ENCODE results near the gene SKIC8. TPM values are rescaled to one million over a fixed set of nuclear protein-coding genes. Genes with fewer than 3 reads are reported as not detected.

The SKIC8 gene
- total and polyA plus RNA-seq, 2 experiments from 2014 or later = 60.6 to 70.2 TPM

GRCh38 chr15:78311292-78311691 is 11.9 kb upstream of the SKIC8 start:
- TF ChIP-seq CTCF (IDR thresholded peaks at IDR 0.05; ENCODE audit: poor library complexity) (no peak), EZH2phosphoT487 (IDR thresholded peaks at IDR 0.05; ENCODE audit: low read depth, severe bottlenecking, unreplicated experiment) (no peak), EZH2 (IDR thresholded peaks at IDR 0.05; ENCODE audit: borderline replicate concordance) (no peak)
- Histone ChIP-seq H3K9me2 (replicated peaks; ENCODE audit: insufficient read depth) (no peaks in the 10 kb centered on the region), H3K4me3 (no peak overlapping the region), H3K4me2 (no peak overlapping the region), H3K9me3 (ENCODE audit: low read depth) (no peaks in the 10 kb centered on the region), H3K27ac (no peak overlapping the region), H2AFZ (no peak overlapping the region), H3K4me1 (ENCODE audit: insufficient read depth) (peaks cover 9% of the 10 kb centered on the region), H4K20me1 (ENCODE audit: insufficient read depth, poor library complexity, severe bottlenecking) (no peaks in the 10 kb centered on the region), H3K36me3 (replicated peaks; ENCODE audit: insufficient read depth, low read depth) (no peaks in the 10 kb centered on the region), H3K27me3 (no peaks in the 10 kb centered on the region), H3K79me2 (no peaks in the 10 kb centered on the region)
- WGBS (ENCODE audit: low lambda C conversion rate, missing lambda C conversion rate) = 92% methylated on average over 3 of the region's 3 CpGs
- DNase-seq (ENCODE audit: low spot score) = no peak

- DNase-seq (ENCODE audit: low spot score) = peak; percentile 90
Observed at GRCh38 chr15:78308422-78309032, 9.1 kb upstream of the SKIC8 start.

GRCh38 chr15:78307976-78308375 is 8.6 kb upstream of the SKIC8 start:
- Histone ChIP-seq H3K9me2 (replicated peaks; ENCODE audit: insufficient read depth) (no peaks in the 10 kb centered on the region), H3K4me1 (ENCODE audit: insufficient read depth) (peaks cover 10% of the 10 kb centered on the region), H3K79me2 (no peaks in the 10 kb centered on the region), H3K36me3 (replicated peaks; ENCODE audit: insufficient read depth, low read depth) (no peaks in the 10 kb centered on the region), H3K9me3 (ENCODE audit: low read depth) (no peaks in the 10 kb centered on the region), H3K4me3 (no peak overlapping the region), H3K27ac (no peak overlapping the region), H2AFZ (peak overlapping the region; percentile 16), H3K4me2 (no peak overlapping the region), H4K20me1 (ENCODE audit: insufficient read depth, poor library complexity, severe bottlenecking) (no peaks in the 10 kb centered on the region), H3K27me3 (no peaks in the 10 kb centered on the region)
- WGBS (ENCODE audit: low lambda C conversion rate, missing lambda C conversion rate) = 86% methylated on average over 6 of the region's 6 CpGs
- no peak for TF ChIP-seq EZH2phosphoT487 (IDR thresholded peaks at IDR 0.05; ENCODE audit: low read depth, severe bottlenecking, unreplicated experiment)
- TF ChIP-seq CTCF (IDR thresholded peaks at IDR 0.05; ENCODE audit: poor library complexity) = no peak
- TF ChIP-seq EZH2 (IDR thresholded peaks at IDR 0.05; ENCODE audit: borderline replicate concordance) = no peak
- no peak for DNase-seq (ENCODE audit: low spot score)

More at GRCh38 chr15:78308422-78309032, 9.1 kb upstream of the SKIC8 start:
- Histone ChIP-seq H2AFZ (peak overlapping the region; percentile 16), H3K4me3 (no peak overlapping the region), H3K79me2 (no peaks in the 10 kb centered on the region), H4K20me1 (ENCODE audit: insufficient read depth, poor library complexity, severe bottlenecking) (no peaks in the 10 kb centered on the region), H3K27ac (no peak overlapping the region), H3K4me2 (peak overlapping the region; percentile 7), H3K9me3 (ENCODE audit: low read depth) (no peaks in the 10 kb centered on the region), H3K4me1 (ENCODE audit: insufficient read depth) (peaks cover 10% of the 10 kb centered on the region), H3K36me3 (replicated peaks; ENCODE audit: insufficient read depth, low read depth) (no peaks in the 10 kb centered on the region), H3K27me3 (no peaks in the 10 kb centered on the region), H3K9me2 (replicated peaks; ENCODE audit: insufficient read depth) (no peaks in the 10 kb centered on the region)
- TF ChIP-seq EZH2 (IDR thresholded peaks at IDR 0.05; ENCODE audit: borderline replicate concordance) (no peak), CTCF (IDR thresholded peaks at IDR 0.05; ENCODE audit: poor library complexity) (peak; percentile 94), EZH2phosphoT487 (IDR thresholded peaks at IDR 0.05; ENCODE audit: low read depth, severe bottlenecking, unreplicated experiment) (no peak)
- WGBS (ENCODE audit: low lambda C conversion rate, missing lambda C conversion rate) = 18% methylated on average over 9 of the region's 9 CpGs

Measured in hepatocyte (in vitro differentiated cells).